ENCODE data around the gene KIAA1671.

KIAA1671 gene

GRCh38 chr22:25149014-25149413 lies 196.5 kb downstream of the KIAA1671 start:
- DNase-seq, result no peak

GRCh38 chr22:25153961-25154666 lies 201.6 kb downstream of the KIAA1671 start:
- DNase-seq, result no peak

GRCh38 chr22:25154667-25154999 lies 202.1 kb downstream of the KIAA1671 start:
- no peak for DNase-seq

- DNase-seq, result no peak
These were observed 204.2 kb downstream of the KIAA1671 start for GRCh38 chr22:25156736-25157135.

- no peak for DNase-seq
These were observed 206.5 kb downstream of the KIAA1671 start for GRCh38 chr22:25159028-25159427.

- no peak for DNase-seq
These were observed 207.8 kb downstream of the KIAA1671 start for GRCh38 chr22:25160120-25160996.

GRCh38 chr22:25161017-25161915 lies 208.8 kb downstream of the KIAA1671 start:
- DNase-seq, result no peak

- DNase-seq, result no peak
These were observed 209.5 kb downstream of the KIAA1671 start for GRCh38 chr22:25161916-25162530.

- no peak for DNase-seq
These were observed 210.0 kb downstream of the KIAA1671 start for GRCh38 chr22:25162561-25162960.

- DNase-seq, result no peak
These were observed 213.3 kb downstream of the KIAA1671 start for GRCh38 chr22:25165785-25166184.

GRCh38 chr22:25166266-25167040 lies 213.9 kb downstream of the KIAA1671 start:
- DNase-seq, result no peak

- DNase-seq, result no peak
These were observed 214.6 kb downstream of the KIAA1671 start for GRCh38 chr22:25167082-25167481.

- no peak for DNase-seq
These were observed 215.5 kb downstream of the KIAA1671 start for GRCh38 chr22:25167834-25168601.

- DNase-seq, result no peak
These were observed 216.9 kb downstream of the KIAA1671 start for GRCh38 chr22:25169278-25170031.

- no peak for DNase-seq
These were observed 218.0 kb downstream of the KIAA1671 start for GRCh38 chr22:25170426-25170980.

GRCh38 chr22:25172153-25172552 lies 219.6 kb downstream of the KIAA1671 start:
- DNase-seq, result no peak

GRCh38 chr22:25174156-25174887 lies 221.8 kb downstream of the KIAA1671 start:
- no peak for DNase-seq

GRCh38 chr22:25174888-25175411 lies 222.4 kb downstream of the KIAA1671 start:
- DNase-seq, result no peak

GRCh38 chr22:25176175-25176574 lies 223.7 kb downstream of the KIAA1671 start:
- DNase-seq, result no peak
